Activated CD8-positive, alpha-beta memory T cell treated with anti-CD3 and anti-CD28 coated beads, Interleukin-2, amount 50 U/mL, for 4 hours (primary cell): ENCODE data around the gene EFEMP1.
"Not testable (repeated sequence)": the region's sequence is repeated elsewhere in the genome, so short reads cannot be mapped to it uniquely, and the experiment has no call there.

Experiments used
- DNase-seq: peaks from one replicate; pipeline ENCODE4 v3.0.0-alpha.2; 2020

The EFEMP1 gene

GRCh38 chr2:55862673-55863390, 60.8 kb downstream of the EFEMP1 start:
- no peak for DNase-seq

- no peak for DNase-seq
Observed at GRCh38 chr2:55862246-55862645, 61.3 kb downstream of the EFEMP1 start.

- DNase-seq, result no peak
Observed at GRCh38 chr2:55861733-55862132, 61.8 kb downstream of the EFEMP1 start.

- DNase-seq, result no peak
Observed at GRCh38 chr2:55860832-55861231, 62.8 kb downstream of the EFEMP1 start.

GRCh38 chr2:55859875-55860274, 63.7 kb downstream of the EFEMP1 start:
- no peak for DNase-seq

- DNase-seq, result no peak
Observed at GRCh38 chr2:55857766-55858165, 65.8 kb downstream of the EFEMP1 start.

GRCh38 chr2:55856936-55857335, 66.6 kb downstream of the EFEMP1 start:
- no peak for DNase-seq

GRCh38 chr2:55848096-55848495, 75.5 kb downstream of the EFEMP1 start:
- no peak for DNase-seq

- DNase-seq, result no peak
Observed at GRCh38 chr2:55846426-55846825, 77.2 kb downstream of the EFEMP1 start.

GRCh38 chr2:55844986-55845385, 78.6 kb downstream of the EFEMP1 start:
- no peak for DNase-seq

GRCh38 chr2:55843994-55844345, 79.6 kb downstream of the EFEMP1 start:
- no peak for DNase-seq

GRCh38 chr2:55843096-55843993, 80.2 kb downstream of the EFEMP1 start:
- DNase-seq, result no peak

GRCh38 chr2:55842046-55842445, 81.5 kb downstream of the EFEMP1 start:
- no peak for DNase-seq

- no peak for DNase-seq
Observed at GRCh38 chr2:55840460-55840859, 83.1 kb downstream of the EFEMP1 start.

- DNase-seq, result no peak
Observed at GRCh38 chr2:55839182-55839819, 84.3 kb downstream of the EFEMP1 start.

GRCh38 chr2:55838653-55839052, 84.9 kb downstream of the EFEMP1 start:
- DNase-seq, result no peak

- not testable (repeated sequence) for DNase-seq
Observed at GRCh38 chr2:55838117-55838516, 85.5 kb downstream of the EFEMP1 start.

GRCh38 chr2:55837073-55837472, 86.5 kb downstream of the EFEMP1 start:
- DNase-seq, result no peak

- DNase-seq, result not testable (repeated sequence)
Observed at GRCh38 chr2:55831671-55832410, 91.7 kb downstream of the EFEMP1 start.

- no peak for DNase-seq
Observed at GRCh38 chr2:55827855-55828254, 95.7 kb downstream of the EFEMP1 start.

- DNase-seq, result not testable (repeated sequence)
Observed at GRCh38 chr2:55827428-55827827, 96.2 kb downstream of the EFEMP1 start.

GRCh38 chr2:55826246-55826645, 97.3 kb downstream of the EFEMP1 start:
- no peak for DNase-seq

GRCh38 chr2:55824551-55825096, 99.0 kb downstream of the EFEMP1 start:
- no peak for DNase-seq
